NCI-H2196 (cell line): ENCODE results near the gene CD47.
A peak's percentile ranks its signal among the peaks of the same experiment; 100 is the strongest.

Experiments used
- DNase-seq: peaks from one replicate; lab custom pipeline; 2025; ENCODE audit not compliant: unreplicated experiment; lab: John Stamatoyannopoulos, UW

Gene CD47

DNA sequence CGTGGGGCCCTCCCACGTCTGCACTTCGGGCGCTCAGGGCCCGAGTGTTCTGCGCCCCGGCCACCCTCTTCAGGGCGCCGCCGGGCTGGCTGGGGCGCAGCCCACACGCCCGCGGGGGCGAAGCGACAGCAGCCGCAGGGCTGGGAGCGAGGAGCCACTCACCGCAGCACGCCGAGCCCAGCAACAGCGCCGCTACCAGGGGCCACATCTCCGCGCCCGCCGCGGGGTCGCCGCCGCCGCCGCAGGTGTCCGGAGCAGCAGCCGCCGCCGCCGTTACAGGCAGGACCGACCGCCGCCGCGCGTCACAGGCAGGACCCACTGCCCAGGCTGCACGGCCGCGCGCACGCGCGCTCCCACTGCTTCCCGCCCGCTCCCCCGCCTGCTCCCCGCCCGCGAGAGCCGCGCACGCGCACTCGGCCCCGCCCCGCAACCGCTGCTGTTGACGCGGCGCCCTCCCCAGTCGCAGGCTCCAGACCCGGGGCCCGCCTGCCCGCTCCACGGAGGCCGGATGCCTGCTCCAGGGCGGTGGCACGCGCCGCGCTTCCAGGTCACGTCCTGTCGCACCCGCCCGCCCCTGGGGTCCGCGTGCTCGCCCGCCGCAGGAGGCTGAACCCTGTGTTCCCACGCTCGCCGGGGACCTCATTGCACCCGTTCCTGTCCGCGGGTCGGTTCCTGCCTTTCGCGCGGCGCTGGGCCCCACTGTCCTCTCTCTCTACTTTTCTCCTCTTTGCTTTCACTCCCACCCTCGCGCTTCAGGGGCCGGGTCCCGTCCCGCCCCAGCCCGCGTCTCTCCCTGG, at the start of gene CD47:
Gene CD47 (minus strand): TSS at position 331 of the 797 bp plus-strand sequence. CDS start 123 bp downstream, at position 208.
- peak; percentile 95 for DNase-seq

DNA sequence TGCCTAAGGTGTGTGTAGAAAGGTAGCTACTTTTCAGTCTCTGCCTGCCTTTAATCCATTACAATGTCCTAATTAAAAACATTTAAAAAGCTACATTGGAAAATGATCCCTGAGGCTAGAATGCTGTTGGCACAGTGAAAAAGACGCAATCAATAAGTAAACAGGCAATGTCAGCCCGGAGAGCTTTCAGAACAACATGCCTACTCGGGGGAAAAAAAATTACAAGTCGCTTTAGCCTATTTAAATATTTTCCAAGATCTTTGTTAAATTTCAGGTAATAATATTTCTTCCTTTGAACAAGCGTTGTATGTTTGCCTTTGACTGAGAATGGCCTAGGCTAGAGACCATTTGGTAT, 46.6 kb upstream of the CD47 start:
- no peak for DNase-seq

DNA sequence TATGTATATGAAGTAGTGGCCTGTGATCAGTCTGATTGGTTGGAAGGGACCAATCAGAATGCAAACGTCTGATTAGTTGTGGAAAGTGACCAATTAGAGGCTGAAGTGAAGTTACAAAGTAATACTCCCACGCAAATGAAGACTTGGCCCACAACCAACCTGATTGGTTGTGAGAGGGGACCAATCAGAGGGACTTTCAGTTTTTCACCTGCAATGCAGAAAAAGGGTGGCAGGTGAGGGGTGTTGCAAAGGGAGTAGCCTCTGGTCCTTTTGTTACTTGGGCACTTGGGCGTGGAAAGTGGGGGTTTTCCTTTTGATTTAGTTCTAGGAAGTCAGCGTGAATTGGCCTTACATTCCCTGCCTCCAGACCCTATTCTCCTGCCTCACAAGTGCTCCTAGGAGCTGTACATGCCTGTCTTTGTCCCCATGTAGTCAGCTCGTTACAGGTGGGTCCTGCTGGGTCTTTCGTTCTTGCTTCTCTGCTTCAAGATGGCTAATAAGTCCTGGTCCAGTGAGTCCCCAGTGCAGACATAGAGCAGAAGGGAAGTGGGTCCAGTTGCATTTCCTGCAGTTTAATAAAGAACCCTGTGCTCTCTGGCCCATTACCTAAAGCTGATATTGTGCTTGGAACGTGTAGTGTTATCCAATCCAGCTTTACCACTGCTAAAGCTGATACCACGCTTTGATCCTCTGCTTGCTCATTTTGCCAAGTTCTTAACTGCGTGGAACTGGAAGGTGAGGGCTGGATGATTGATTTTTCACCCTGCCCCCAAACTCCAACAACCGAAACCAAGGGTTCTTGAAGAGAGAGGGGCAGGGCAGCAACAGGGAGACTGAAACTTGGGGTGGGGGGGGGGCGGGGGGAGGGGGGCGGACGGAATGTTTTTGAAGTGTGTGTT, 46.0 kb upstream of the CD47 start:
- no peak for DNase-seq

DNA sequence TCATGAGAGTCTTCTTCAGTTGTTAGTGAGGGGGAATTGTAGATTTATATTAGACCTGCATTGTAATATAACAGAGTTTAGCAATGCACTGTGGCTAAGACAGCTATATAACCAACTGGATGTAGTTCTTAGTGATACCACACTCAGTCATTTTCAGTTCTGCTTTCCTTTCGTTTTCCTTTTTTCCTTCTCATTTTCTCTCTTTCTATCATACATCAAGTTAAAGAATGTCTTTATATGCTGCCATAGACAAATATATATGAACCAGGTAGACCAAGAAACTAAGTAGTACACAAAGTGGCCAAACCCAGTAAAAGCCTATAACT, 43.7 kb upstream of the CD47 start:
- DNase-seq, result no peak

DNA sequence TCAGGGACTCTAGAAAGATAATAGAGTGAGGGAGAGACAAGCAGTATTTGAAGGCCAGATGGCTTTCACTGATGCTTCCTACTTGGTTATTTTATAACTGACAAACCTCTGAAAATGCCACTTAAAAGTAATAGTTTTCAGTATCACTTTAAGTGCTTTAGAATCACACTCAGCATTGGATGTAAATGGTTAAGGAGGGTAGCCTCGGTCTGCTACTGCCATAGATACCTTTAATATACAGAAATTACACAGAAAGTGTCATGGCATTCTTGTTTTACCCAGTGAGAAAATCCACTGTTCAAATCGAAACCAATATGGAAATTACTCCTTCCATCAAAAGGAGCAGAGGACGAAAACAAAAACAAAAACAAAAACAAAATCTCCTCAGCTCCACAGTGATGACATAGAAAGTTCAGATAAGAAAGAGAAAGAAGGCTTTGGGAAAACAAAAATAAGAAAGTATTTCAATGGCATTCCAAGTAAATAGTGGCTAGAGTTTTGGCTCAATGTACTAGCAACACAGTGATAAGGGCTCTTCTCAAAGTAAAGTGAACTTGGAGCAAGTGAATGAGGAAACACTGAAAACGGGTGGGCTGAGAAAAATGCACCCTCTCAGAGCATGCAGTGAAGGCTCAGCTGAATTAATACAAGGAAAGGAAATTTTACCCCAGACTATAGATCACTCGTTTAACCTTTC, 43.2 kb upstream of the CD47 start:
- DNase-seq, result no peak

DNA sequence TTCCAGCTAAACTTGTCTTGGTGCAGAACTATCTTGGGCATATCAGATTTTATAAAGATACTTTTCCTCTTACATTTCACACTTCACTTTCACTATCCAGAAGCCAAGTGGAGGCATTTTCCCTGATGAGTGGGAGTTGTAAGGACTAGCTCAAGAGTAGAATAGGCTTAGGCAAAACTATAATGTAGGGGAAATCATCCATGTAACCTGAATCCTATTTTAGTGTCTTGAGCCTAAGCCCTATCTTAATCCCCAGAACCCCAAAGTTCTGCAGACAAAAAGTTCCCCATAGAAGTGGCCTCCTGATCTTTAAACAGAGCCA, 42.2 kb upstream of the CD47 start:
- no peak for DNase-seq

DNA sequence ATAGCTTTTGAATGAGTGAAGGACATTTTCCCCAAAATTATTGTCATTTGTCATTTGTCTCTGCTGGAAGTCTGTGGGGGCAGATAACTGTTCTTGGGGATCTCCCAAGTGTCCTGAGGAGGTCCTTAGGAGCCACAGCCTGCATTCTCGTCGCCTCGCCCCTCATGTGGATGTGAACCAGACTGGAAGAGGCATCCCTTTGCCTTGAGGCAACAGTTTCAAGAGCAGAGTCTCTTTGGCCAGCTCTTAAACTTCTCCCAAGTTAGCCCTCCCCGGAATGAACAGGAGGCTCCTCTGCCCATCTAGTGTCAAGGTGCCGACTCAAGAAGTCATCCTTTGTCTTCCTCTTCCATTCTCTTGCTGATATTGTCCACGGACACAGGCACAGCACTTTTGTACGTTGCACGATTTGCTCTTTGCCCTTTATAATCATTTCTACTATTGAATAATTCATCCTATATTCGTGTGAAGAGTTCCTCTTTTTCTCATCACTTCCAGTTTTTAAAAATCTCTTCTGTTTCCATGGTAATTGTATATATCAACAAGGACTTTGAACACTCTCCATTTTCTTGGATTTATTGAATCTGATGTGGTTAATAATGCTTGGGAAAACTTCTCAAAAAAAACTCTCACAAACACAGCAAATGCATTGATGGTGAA, 40.8 kb upstream of the CD47 start:
- DNase-seq, result no peak

DNA sequence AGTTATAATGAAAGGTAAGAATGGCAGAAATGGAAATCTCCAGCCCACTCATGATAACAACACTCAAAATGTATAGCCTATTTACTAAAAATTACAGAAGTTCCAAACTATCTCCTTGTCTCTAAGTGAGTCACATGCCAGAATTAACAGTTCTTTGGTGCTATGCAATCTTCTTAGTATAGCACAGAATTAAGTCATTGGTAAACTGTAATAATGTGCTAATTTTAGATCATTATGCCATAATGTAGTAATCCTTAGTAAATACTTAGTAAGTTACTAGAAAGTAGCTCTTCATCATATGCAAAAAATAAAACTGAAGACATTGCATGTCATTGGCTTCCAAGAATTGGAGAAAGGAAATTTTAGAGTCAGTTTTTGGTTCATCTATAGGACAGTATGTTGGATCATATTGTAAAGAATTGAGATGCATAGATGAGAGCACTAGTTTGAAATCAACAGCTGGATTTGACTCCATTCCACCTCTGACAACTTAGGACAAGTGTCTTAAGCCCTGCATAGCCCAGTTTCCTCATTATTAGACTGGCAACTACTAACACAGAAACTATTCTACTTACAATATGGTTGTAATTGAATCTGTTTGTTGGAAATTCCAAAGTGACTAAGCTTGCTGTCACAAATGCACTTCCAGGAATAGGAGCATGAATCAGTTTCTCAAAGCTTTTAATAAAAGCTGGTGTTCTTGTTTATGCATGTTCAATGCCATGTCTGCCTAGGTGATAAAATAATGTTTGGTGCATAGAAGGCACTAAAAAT, 40.1 kb upstream of the CD47 start:
- no peak for DNase-seq

DNA sequence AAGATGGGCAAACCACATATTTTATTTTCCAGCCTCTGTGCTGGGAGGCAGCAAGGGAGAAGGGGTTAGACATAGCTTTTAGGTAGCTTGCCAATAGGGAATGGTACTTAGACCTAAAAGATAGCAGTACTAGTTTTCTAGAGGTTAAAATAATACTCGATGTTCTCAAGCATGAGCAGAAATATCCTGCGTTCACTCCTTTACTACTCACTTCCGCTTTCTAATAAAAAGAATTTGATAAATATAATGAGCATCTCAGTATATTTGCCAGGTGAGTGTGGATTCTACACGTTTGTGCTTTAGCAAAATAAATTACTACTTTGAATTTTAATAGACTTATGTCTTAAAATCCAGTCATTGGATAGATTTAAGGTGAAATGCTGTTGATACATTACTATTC, 39.4 kb upstream of the CD47 start:
- no peak for DNase-seq

DNA sequence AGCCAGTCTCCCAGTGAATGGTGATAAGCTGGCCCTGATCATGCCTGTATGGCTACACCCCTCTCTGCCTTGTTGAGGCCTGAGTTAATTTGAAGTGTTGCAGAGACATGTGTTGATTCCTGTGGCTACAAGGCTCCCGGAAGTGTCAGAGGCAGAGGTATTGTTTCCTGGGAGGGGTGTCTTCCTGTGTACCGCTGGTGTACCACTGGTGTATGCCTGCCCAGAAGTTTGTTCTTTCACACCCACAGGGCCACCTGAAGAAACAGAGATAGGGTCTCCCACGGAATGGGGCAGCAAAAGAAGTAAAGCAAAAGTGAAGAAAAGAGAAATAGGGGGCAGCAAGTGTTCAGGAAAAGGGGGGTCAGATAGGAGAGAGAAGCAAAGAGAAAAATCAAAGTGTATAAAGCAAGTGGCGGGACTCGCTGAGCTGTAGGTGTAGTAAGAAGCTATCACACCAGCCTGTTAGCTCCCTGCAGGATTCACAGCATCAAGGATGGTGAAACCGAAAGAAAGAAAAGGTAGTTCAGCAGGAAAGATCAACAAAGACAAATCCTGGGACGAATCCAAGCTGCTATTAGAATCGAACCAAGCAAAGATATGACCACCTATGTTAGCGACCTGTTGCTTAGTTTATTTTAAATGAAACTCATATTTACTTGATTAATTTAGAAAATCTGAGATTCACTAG, 36.6 kb upstream of the CD47 start:
- no peak for DNase-seq

DNA sequence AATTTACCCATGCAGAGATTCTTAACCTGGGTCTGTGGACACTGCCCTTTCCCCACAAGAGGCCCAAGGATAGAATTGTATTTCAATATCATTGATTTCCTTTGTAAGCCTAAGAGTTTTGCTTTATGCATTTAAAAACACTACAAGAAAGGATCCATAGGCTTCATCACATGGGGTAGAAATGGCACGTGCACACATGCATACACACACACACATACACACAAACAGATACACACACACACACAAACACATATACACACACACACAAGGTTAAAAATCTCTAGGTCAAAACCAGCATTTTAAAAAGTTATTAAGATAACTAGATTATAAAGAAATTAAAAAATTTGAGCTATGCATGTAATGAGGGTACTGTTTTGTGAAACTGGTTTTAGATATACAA, 35.5 kb upstream of the CD47 start:
- no peak for DNase-seq

DNA sequence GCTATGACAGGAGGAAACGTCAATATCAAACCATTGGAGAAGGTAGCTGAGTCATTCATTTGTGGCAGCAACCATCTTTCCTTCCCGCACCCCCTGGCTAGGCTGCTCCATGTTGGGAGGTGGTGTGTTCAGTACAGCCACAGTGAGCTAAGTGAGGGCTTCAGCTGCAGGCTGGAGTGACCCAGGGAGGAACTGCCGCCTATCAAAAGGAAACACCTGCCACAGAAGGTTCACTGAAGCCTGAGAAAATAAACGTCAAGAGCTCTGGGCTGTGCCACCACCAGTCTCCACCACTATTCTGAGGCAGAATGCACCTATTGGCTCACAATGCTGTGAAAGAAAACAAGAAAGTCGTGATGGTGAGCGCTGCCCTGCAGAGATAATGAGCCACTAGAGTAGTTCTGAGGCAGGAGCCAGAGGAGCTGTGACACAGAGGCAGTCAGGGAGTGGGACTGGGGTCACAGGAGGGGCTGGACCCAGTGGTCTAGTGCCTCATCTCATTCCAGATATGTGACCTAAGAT, 34.8 kb upstream of the CD47 start:
- peak; percentile 34 for DNase-seq

DNA sequence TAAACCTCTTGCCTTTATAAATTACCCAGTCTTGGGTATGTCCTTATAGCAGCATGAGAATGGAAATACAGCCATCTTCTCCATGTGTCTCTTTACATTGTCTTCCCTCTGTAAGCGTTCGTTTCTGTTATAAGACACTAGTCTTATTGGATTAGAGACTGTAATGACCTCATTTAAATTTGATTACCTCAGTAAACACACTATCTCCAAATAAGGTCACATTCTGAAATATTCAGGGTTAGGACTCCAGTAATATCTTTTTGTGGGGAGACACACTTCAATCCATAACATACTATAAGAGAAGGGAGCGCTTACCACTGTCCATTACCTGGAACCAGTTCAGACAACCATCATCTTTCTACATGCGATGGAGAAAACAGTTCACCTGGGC, 34.3 kb upstream of the CD47 start:
- DNase-seq, result no peak

DNA sequence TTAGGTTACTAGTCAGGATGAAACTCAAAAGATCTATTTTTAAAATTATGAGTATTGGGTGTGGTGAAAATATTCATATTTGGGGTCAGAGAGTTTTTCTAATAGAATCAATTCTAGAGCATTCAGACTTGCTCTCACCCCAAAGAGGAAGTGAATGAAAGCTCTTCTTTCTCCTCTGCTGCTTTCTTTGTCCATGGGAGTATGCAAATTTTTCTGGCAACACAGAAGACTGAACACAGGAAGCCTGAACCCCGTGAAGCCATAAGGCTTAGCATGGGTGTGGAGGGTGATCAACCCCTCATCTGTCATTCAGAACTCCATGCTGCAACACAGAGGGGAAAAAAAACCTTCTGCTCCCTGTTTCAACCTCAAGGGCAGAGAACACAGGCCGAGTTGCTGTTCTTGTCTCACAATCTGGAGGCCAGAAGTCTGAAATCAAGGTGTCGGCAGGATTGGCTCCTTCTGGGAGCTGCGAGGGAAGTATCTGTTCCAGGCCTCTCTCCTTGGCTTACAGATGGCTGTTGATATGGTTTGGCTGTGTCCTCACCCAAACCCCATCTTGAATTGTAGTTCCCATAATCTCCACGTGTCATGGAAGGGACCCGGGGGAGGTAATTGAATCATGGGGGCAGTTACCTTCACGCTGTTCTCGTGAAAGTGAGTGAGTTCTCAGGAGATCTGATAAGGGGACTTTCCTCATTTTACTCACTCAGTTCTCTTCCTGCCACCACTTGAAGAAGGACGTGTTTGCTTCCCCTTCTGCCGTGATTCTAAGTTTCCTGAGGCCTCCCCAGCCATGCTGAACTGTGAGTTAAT, 33.7 kb upstream of the CD47 start:
- DNase-seq, result no peak

DNA sequence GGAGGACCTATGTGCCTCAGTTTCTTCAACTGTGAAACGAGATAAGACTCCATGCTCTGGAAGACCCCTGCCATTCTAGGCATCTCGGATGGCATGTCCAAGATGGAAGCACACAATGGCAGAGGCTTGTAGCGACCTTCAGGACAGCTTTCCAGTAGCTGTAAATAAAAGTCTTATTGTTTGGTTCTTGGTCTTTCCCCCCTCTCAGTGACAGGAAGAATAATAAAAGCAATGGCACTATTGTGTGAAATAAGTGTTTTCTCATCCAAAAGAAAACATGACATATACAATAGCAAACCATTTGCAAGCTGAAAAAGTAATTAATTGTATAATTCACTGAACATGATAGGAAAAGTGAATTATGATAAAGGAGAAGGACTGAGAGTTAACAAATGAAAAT, 32.5 kb upstream of the CD47 start:
- DNase-seq, result no peak

DNA sequence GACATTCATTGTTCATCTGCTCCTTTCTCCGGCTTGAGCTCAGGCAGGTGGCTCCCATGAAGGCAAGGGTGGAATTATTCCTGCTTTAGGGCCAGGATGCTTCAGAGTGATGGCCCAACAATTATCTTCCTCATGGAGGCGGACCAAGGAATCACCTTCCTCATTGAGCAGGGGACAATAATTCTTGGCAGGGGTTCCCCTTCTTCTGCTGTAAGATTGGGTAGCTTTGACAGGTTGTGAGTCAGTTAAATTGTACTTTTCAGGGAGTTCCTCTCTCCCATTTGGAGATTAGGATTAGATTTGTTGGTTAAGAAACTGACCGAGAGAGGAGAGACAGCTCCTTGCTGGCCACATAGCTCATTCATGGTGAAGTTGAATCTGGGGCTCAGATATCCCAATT, 31.4 kb upstream of the CD47 start:
- DNase-seq, result no peak

DNA sequence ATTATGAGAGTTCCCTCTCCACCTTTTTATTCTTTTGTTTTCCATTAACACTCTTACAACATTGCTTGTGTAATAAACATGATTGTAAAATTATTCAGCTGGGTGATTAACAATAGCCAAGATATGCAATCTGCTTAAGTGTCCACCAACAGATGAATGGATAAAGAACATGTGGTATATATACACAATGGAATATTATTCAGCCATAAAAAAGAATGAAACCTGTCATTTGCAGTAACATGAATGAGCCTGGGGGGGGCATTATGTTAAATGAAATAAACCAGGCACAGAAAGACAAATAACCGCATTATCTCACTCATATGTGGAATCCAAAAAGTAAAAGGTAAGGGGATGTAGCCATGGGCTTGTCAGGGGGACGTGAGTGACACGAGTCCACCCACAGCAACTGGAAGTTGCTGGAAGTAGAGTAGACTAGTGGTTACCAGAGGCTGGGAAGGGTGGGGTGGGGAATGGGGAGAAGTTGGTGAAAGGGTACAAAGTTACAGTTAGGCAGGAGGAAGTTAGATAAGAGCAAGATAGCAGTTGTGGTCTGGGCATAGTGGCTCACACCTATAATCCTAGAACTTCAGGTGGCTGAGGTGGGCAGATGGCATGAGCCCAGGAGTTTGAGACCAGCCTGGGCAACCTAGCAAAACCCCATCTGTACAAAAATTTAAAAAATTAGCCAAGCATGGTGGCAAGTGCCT, 28.7 kb upstream of the CD47 start:
- no peak for DNase-seq

DNA sequence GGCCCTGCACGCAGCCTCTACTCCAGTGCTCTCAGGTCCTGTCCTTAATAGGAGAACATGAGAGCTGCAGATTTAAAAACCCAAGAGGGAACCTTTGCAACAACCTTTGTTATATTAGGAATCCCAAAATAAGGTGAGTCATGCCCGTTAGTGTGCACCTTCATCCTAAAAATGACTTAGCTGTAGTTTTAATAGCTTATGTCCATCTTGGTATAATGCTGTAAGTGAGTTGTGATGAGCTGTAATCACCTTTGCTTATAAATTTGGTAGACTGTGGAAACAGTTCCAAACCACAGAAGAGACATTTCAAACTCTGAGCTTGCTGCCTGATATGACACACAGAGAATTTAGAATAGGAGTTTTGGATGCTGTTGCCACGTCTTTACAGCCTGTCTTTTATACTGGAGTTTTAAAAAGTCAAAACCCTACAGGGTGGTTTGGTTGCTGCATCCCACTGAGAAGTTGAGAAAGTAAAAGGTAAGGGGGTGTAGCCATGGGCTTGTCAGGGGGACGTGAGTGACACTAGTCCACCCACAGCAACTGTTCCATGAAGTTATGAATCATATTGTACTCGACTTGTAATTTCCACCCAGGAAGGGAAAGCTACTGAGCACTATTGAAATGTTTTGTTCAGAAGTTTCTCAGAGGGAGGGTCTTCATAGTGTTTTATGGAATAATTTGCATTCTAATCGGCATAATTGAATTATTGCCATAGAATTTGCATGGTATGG, 27.4 kb upstream of the CD47 start:
- DNase-seq, result no peak
